ENCODE data around the gene HMGA1.
A peak's percentile ranks its signal among the peaks of the same experiment; 100 is the strongest.

Gene HMGA1

DNA sequence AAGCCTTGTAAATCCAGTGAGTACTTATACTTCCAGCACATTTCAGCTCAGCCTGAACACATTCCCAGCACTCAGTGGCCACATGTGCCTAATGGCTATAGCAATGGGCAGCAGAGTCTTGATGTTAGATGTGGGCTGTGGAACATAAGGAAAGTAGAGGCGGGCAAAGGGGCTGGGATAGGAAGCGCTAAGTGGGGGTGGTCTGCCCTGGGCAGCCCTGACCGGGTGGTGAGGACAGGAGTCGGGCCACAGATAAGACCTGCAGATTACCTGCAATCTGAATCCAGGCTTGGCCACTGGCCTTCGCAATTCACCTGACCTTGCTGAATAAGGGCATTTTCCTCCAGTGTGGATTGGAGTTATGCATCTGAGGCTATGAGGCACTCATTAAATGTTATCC lies 11.1 kb upstream of the HMGA1 start:
- no peak for DNase-seq

GRCh38 chr6:34226066-34226465 lies 10.6 kb upstream of the HMGA1 start:
- no peak for DNase-seq

DNA sequence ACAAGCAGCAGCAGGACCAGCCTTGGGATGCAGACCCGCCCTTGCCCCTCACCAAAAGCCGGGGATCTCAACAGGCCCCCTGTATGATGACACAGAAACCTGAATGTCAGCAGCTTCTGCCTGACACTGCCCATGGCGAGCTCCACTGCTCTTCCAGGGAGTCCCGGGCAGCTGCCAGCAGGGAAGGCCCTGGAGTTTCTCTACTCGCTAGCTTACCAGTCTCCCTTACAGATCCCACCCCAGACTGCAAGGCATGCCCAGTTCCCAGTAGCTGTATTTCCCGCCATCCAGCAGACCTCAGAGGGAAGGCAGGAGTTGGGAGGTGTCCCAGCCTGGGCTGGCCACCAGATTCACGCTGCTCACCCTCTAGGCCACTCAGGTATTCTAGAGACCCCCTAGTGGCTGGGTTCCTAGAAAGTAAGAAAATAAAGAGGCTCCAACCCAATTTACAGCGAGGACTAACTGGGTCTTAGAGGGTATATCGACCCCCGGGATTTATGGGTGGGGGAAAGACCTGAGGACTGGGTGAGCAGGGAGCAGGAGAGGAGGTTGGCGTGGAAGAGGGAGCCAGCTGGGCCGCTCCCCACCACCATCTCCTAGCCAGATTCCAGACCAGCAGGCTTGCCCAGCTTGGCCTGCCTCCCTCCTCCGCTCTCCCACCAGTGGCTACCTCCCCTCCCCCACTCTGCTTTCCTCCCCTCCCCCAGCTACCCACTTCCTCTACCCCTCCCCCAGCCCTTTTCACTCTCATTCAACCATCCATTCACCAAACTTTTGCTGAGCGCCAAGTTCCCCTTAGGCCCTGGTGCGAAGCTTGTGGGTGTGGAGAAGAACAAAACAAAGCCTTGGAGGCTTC lies 9.7 kb upstream of the HMGA1 start:
- no peak for DNase-seq

DNA sequence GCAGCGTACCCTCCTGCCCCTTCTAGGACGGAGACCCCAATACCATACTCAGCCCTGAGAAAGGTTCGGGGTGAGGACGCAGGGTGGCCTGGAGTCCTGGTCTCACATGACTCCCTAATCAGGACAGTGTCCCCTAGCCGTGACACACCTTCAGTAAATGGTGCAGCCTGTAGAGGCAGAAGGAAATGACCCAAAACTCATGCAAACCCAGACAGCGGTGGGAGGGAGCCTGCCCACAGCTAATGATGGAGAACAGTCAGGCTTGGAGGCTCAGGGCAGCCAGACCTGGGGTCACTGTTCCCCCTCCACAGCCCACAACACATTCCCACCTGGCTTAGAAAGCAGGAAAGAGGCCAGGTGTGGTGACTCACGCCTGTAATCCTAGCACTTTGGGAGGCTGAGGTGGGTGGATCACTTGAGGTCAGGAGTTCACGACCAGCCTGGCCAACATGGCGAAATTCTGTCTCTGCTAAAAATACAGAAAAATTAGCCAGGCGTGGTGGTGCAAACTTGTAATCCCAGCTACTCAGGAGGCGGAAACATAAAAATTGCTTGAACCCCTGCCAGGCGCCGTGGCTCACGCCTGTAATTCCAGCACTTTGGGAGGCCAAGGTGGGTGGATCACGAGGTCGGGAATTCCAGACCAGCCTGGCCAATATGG lies 8.8 kb upstream of the HMGA1 start:
- DNase-seq, result no peak

GRCh38 chr6:34229877-34230276 lies 6.8 kb upstream of the HMGA1 start:
- DNase-seq, result no peak

GRCh38 chr6:34230653-34231371 lies 5.9 kb upstream of the HMGA1 start:
- no peak for DNase-seq

DNA sequence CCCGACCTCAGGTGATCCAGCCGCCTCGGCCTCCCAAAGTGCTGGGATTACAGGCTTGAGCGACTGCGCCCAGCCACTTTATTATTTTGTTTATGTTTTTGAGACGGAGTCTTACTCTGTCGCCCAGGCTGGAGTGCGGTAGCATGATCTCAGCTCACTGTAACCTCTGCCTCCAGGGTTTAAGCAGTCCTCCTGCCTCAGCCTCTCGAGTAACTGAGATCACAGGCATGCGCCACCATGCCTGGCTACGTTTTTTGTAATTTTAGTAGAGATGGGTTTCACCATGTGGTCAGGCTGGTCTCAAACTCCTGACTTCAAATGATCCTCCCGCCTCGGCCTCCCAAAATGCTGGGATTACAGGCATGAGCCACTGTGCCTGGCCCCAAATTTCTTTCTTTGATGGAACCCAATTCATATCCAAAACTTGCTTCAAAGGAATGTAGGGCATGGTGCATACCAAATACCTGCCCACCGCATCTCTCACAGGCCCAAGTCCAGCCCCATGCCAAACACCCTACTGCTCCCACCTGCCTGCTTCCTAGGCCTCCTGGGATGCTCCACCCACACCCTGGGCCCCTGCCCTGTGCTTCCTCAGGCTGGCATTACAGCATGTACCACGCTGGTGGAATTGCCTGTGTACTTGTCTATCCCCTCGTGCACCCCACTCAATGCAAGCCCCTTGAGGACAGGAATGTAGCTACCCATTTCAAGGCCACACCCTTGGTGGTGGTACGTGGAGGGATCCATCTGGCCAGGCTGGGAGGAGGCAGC lies 4.9 kb upstream of the HMGA1 start:
- no peak for DNase-seq

GRCh38 chr6:34232901-34233300 lies 3.8 kb upstream of the HMGA1 start:
- no peak for DNase-seq

- no peak for DNase-seq
Observed at GRCh38 chr6:34233867-34234266, 2.8 kb upstream of the HMGA1 start.

DNA sequence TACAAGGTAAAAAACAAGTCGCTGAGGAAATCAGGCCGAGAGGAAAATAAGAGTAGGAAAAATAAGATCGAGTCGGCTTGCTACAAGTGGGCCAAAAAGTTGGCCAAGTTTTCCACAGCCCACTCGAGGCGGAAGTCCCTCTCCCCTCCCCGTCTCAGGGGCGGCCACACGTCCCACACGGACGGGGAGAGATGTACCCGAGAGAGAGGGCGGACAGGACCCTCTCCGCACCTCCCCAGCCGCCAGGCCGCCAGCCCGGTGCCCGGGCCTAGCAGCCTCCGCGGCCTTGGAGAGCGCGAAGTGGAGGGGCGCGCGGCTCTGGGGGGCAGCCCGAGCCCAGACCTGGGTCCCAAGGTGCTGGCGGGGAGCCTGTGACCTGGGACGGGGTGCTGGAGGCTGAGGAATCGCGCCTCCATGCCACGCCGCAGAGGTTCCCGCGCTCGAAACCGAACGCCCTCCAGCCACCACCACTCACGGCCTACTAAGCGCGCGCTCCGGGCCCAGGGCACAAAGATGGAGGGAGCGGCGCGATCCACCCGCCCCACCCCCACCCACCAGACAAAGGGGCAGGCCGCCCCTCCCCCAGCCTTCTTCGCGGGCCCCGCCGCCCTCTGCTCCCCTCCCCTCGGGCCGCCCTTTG lies 1.9 kb upstream of the HMGA1 start:
- no peak for DNase-seq

DNA sequence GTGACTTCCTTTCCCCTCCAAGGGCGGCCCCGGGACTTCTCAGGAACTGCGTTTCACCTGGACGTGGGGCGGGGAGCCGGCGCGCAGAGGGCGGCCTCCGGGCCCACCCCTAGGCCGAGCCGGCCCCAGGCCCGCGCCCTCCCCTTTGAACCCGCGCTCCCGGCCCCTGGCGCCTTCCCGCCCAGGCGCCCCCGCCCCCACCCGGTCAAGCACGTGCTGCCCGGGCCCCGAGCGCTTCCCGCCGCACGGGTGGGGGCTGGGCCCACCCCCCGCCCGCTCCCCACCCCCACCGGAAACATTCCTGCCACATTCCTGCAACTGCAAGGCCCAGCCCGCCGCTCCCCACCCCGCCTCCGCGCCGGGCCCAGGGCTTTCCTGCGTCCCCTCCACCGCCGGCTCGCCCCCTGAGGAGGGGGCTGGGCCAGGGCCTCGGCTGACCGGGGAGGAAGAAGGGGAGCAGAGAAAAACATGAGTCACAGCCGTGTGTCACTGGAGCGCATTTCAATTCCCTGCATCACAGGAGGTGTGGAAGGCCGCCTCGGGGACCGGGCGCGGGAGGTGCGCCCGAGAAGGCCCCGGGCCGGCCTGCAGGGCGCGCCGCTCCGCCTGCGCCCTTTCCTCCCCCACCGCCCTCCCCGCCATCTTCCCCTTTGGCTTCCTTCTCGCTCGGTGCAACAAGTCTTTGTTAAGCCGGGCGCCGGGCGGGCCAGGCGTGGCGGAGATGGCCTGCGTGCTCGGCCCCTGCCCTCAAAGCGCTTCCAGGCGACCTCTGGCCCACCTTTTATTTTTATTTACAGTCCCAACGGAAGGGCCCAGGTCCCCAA lies 1.2 kb upstream of the HMGA1 start:
- peak; percentile 93 for DNase-seq

GRCh38 chr6:34236131-34236442 lies 586 bp upstream of the HMGA1 start:
- no peak for DNase-seq

GRCh38 chr6:34237316-34237721 lies 646 bp downstream of the HMGA1 start:
- DNase-seq, result no peak

GRCh38 chr6:34237722-34238584 lies 1.3 kb downstream of the HMGA1 start:
- DNase-seq, result no peak

DNA sequence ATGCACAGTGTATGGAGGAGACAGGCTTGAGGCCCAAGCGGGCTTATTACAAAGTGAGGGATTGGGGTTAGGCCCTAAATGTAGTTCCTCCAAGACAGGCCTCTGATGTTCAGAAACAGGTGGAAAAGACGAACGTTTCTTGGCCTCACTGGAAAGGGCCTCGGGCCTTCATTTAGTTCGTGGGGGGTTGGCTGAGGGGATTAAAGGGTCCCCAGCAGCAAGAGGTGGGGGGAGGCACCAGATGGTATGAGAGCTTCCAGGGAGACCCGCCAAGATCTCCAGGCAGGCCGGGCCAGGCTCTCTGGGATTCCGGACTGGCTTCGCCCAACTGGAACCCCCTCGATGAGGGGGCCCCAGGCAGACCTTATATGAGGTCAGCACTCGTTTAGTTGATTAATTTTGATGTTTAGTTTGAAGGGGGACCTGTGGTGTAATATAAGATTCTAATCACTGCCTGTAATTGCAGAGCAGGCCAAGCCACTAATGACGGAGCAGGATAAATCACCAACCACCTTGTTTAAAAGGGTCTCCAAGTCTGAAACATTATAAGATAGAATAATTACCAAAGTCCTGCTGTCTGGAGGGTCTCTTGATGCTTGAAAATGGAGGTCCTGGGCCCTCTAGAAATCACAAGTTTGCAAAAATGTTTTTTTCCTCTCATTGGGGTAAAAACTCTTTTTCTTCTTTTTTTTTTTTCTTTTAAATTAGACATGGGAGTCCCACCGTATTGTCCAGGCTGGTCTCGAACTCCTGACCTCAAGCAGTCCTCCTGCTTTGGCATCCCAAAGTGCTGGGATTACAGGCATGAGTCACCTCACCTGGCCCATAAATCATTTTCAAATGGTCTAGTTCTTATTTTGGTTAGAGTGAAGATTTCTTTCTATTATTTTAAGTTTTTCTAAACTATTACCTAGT lies 2.2 kb downstream of the HMGA1 start:
- no peak for DNase-seq

GRCh38 chr6:34239500-34239825 lies 2.8 kb downstream of the HMGA1 start:
- no peak for DNase-seq

DNA sequence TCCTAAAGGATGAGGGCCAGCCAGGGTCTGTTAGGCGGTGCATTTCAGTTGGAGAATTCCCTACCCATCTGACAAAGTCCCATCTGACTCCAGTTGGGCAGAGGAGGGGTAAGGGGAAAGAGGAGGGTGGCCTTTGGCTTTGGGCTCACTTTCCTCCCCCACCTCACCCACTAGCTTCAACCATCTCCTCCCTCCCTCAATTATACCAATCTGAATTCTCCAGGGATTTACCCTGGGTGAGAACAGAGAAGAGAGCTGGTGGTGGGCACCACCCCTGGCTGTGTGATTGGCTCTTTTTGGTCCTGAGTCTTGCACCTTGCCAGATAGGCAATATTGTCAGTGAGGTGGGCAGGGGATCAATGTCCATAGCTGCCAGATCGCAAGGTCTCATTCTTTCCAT lies 3.2 kb downstream of the HMGA1 start:
- DNase-seq, result no peak

GRCh38 chr6:34240329-34241248 lies 3.9 kb downstream of the HMGA1 start:
- DNase-seq, result no peak

Measured in fibroblast of upper back skin (primary cell).